Effector memory CD4-positive, alpha-beta T cell (primary cell): ENCODE data around the gene PDPN.

Source experiments
- DNase-seq, 3 donors: peaks; one replicate each; pipeline ENCODE4 v3.0.0-alpha.2; 2020
- H3K27ac ChIP-seq: 2 replicates; pipeline ENCODE4 v1.7.0; 2013; ENCODE audit warnings: mild to moderate bottlenecking, low read length, moderate library complexity; ENCODE audit not compliant: insufficient read depth, poor library complexity, severe bottlenecking
- H3K27me3 ChIP-seq: replicated peaks from 2 replicates; pipeline ENCODE4 v1.7.0; 2013; ENCODE audit warnings: mild to moderate bottlenecking, low read length; ENCODE audit not compliant: insufficient read depth, control insufficient read depth, poor library complexity, severe bottlenecking
- H3K36me3 ChIP-seq: 2 replicates; pipeline ENCODE4 v1.7.0; 2013; ENCODE audit warnings: mild to moderate bottlenecking, low read length, moderate library complexity; ENCODE audit not compliant: control insufficient read depth, insufficient read depth
- H3K4me1 ChIP-seq: 2 replicates; pipeline ENCODE4 v1.7.0; 2013; ENCODE audit warnings: low read length, mild to moderate bottlenecking; ENCODE audit not compliant: control insufficient read depth, insufficient read depth, poor library complexity, severe bottlenecking
- H3K4me3 ChIP-seq: 2 replicates; pipeline ENCODE4 v1.7.0; 2013; ENCODE audit warnings: low read length, low read depth, mild to moderate bottlenecking; ENCODE audit not compliant: insufficient read depth, poor library complexity, severe bottlenecking
- H3K9me3 ChIP-seq: 2 replicates; pipeline ENCODE4 v1.7.0; 2013; ENCODE audit warnings: mild to moderate bottlenecking, low read length, moderate library complexity; ENCODE audit not compliant: control insufficient read depth

The PDPN gene

GRCh38 chr1:13587256-13588030 is 3.8 kb downstream of the PDPN start:
- DNase-seq = no peak
- Histone ChIP-seq H3K36me3 (no peaks in the 10 kb centered on the region), H3K9me3 (no peaks in the 10 kb centered on the region), H3K4me3 (no peak overlapping the region), H3K4me1 (no peaks in the 10 kb centered on the region), H3K27ac (no peak overlapping the region), H3K27me3 (peaks cover 7% of the 10 kb centered on the region)

DNA sequence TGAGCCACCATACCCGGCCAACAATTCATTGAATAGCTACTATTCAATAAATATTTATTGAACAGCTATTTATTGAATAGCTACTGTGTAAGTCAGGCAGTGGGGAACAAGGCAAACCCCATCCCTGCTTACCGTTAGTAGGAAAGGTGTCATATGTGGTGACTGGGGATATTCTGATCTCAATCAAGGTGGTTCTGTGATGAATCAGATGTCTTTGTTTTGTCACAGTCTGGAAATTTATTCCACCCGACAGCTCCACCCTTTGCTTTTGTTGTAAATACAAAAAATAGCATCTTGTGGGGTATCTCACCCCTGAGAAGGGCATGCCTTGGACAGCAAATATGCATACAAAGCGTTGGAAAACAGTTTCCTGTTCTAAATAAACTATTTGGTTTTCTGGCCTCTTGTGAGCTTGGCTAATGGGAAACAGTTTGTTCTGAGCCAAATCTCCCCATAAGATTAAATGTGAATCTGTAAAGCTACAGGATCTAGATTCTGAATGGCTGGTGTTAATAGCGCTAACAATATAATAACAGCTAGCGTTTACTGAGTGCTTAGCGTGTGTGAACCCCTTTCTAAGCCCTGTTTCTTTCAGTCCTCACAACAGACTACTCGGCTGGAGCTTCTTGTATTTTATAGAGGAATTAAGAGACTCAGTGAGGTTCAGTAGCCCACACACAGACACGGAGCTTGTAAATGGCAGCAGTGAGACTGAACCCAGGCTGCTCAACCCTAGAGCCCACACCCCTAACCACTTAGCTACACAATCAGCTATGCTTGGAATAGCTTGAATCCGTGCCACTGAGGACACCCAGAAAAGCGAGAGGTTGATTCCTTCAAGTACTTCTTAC is 5.5 kb downstream of the PDPN start:
- H3K27me3 ChIP-seq = no peaks in the 10 kb centered on the region
- no peaks in the 10 kb centered on the region for H3K9me3 ChIP-seq
- no peaks in the 10 kb centered on the region for H3K36me3 ChIP-seq
- DNase-seq = no peak
- no peaks in the 10 kb centered on the region for H3K4me1 ChIP-seq
- no peak overlapping the region for H3K4me3 ChIP-seq
- H3K27ac ChIP-seq = no peak overlapping the region

DNA sequence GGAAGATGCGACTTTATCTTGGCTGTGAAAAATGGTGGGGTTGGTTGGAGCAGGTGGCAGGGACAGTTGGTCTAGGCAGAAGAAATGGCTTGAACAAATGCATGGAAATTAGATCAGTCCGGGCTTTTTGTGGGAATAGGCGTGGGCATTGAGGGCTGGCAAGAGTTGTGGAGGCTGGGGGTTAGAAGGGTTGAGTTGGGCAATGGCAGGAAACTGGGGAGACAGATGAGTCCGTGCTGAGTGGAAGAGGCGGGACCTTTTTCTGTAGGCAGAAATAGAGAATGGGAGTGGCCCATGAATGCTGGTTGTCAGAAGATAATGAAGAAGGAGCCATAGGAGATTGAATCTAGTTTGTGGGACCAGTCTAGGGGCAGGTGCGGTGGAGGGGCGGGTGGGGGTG is 6.9 kb downstream of the PDPN start:
- H3K36me3 ChIP-seq = no peaks in the 10 kb centered on the region
- H3K9me3 ChIP-seq = no peaks in the 10 kb centered on the region
- H3K27me3 ChIP-seq = no peaks in the 10 kb centered on the region
- H3K27ac ChIP-seq = no peak overlapping the region
- DNase-seq = no peak
- H3K4me1 ChIP-seq = no peaks in the 10 kb centered on the region
- no peak overlapping the region for H3K4me3 ChIP-seq

GRCh38 chr1:13593511-13594131 is 10.0 kb downstream of the PDPN start:
- no peak for DNase-seq
- Histone ChIP-seq H3K27ac (no peak overlapping the region), H3K9me3 (no peaks in the 10 kb centered on the region), H3K36me3 (no peaks in the 10 kb centered on the region), H3K27me3 (no peaks in the 10 kb centered on the region), H3K4me1 (no peaks in the 10 kb centered on the region), H3K4me3 (no peak overlapping the region)

DNA sequence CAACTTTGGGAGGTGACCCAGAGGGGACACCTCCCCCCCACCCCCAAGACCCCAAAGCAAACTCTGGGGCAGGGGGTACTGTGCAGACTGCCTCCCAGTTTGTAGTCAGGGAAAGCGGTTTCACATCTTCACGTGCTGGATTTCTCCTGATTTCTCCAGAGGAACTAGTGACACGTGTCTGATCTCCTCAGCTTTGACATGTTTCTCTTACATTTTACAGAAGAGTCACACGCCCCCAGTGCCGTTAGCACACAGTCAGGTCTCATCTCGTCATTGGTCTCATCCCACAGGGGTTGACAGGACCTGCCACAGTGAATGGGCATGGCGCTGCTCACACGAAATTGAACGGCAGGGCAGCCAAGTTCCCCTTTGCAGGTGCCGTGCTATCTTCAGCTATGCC is 11.8 kb downstream of the PDPN start:
- Histone ChIP-seq H3K36me3 (no peaks in the 10 kb centered on the region), H3K9me3 (no peaks in the 10 kb centered on the region), H3K27ac (no peak overlapping the region), H3K27me3 (no peaks in the 10 kb centered on the region), H3K4me3 (no peak overlapping the region), H3K4me1 (no peaks in the 10 kb centered on the region)
- no peak for DNase-seq

- no peak overlapping the region for H3K27ac ChIP-seq
- H3K36me3 ChIP-seq = no peaks in the 10 kb centered on the region
- no peak for DNase-seq
Measured at GRCh38 chr1:13597166-13597565, 13.5 kb downstream of the PDPN start.

GRCh38 chr1:13600762-13601453 is 17.3 kb downstream of the PDPN start:
- no peaks in the 10 kb centered on the region for H3K36me3 ChIP-seq
- no peaks in the 10 kb centered on the region for H3K9me3 ChIP-seq
- H3K27me3 ChIP-seq = no peaks in the 10 kb centered on the region
- DNase-seq = no peak
- H3K4me1 ChIP-seq = no peaks in the 10 kb centered on the region
- H3K27ac ChIP-seq = no peak overlapping the region
- H3K4me3 ChIP-seq = no peak overlapping the region

More at GRCh38 chr1:13597166-13597565, 13.5 kb downstream of the PDPN start:
- Histone ChIP-seq H3K4me3 (no peak overlapping the region), H3K9me3 (no peaks in the 10 kb centered on the region), H3K27me3 (no peaks in the 10 kb centered on the region), H3K4me1 (no peaks in the 10 kb centered on the region)

GRCh38 chr1:13604176-13604575 is 20.5 kb downstream of the PDPN start:
- no peaks in the 10 kb centered on the region for H3K27me3 ChIP-seq
- no peaks in the 10 kb centered on the region for H3K36me3 ChIP-seq
- H3K4me3 ChIP-seq = no peak overlapping the region
- DNase-seq = no peak
- H3K9me3 ChIP-seq = no peaks in the 10 kb centered on the region
- no peaks in the 10 kb centered on the region for H3K4me1 ChIP-seq
- no peak overlapping the region for H3K27ac ChIP-seq

DNA sequence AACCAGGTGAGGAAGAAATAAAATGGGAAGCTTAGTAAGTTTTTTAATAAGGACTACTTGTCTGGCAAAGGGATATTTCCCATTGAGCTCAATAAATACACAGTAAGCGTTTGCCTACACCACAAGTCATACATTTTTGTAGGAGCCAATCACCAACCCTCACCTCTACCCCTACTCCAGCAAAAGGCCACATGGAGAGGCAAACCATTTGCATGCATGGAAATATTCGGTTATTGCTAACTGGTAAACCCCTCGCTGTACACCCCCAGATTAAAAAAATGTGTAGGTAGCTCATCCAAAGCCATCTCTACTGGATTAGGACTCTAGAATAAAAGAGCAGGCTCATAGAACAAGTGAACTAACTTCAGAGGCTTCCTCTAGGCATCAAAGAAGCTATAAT is 21.1 kb downstream of the PDPN start:
- no peak overlapping the region for H3K27ac ChIP-seq
- no peak for DNase-seq
- no peaks in the 10 kb centered on the region for H3K9me3 ChIP-seq
- no peak overlapping the region for H3K4me3 ChIP-seq
- H3K36me3 ChIP-seq = no peaks in the 10 kb centered on the region
- H3K27me3 ChIP-seq = no peaks in the 10 kb centered on the region
- H3K4me1 ChIP-seq = no peaks in the 10 kb centered on the region
